RKO (cell line): ENCODE results near the gene HOXB6.
A peak's percentile ranks its signal among the peaks of the same experiment; 100 is the strongest.

Source experiments
- DNase-seq: peaks from one replicate; pipeline ENCODE4 v3.0.0-alpha.2; 2016; ENCODE audit warnings: low spot score

The HOXB6 gene

GRCh38 chr17:48621410-48622392, 16.9 kb upstream of the HOXB6 start:
- no peak for DNase-seq

GRCh38 chr17:48620461-48621139, 15.8 kb upstream of the HOXB6 start:
- no peak for DNase-seq

- no peak for DNase-seq
Measured at GRCh38 chr17:48619826-48620449, 15.2 kb upstream of the HOXB6 start.

- peak; percentile 82 for DNase-seq
Measured at GRCh38 chr17:48618256-48618896, 13.6 kb upstream of the HOXB6 start.

- no peak for DNase-seq
Measured at GRCh38 chr17:48617471-48618255, 12.9 kb upstream of the HOXB6 start.

GRCh38 chr17:48616717-48617470, 12.1 kb upstream of the HOXB6 start:
- DNase-seq, result no peak

GRCh38 chr17:48615963-48616716, 11.4 kb upstream of the HOXB6 start:
- no peak for DNase-seq

- no peak for DNase-seq
Measured at GRCh38 chr17:48615047-48615962, 10.5 kb upstream of the HOXB6 start, which contains the start of gene HOXB8. TSS of gene HOXB8 (minus strand) at chr17:48615292. CDS start at chr17:48614704, 588 bp downstream.

- peak; percentile 51 for DNase-seq
Measured at GRCh38 chr17:48613862-48614694, 9.3 kb upstream of the HOXB6 start.

GRCh38 chr17:48612854-48613691, 8.3 kb upstream of the HOXB6 start:
- DNase-seq, result peak; percentile 70

- peak; percentile 63 for DNase-seq
Measured at GRCh38 chr17:48612456-48612853, 7.7 kb upstream of the HOXB6 start.

- peak; percentile 59 for DNase-seq
Measured at GRCh38 chr17:48611681-48612455, 7.1 kb upstream of the HOXB6 start.

- peak; percentile 58 for DNase-seq
Measured at GRCh38 chr17:48611213-48611612, 6.4 kb upstream of the HOXB6 start.

GRCh38 chr17:48610282-48611211, 5.8 kb upstream of the HOXB6 start, which contains the start of gene HOXB7:
TSS of gene HOXB7 (minus strand) at chr17:48611017. CDS start at chr17:48610918, 99 bp downstream.
- DNase-seq, result peak; percentile 68
